NT2/D1 (cell line): ENCODE data around the gene SLC9A8.

Experiments
- YY1 ChIP-seq: IDR thresholded peaks from 2 replicates; pipeline ENCODE4 v1.6.1; 2011; ENCODE audit not compliant: insufficient read length, insufficient read depth
- ZNF274 ChIP-seq: IDR thresholded peaks from 2 replicates; pipeline ENCODE4 v1.6.1; 2011; ENCODE audit warnings: mild to moderate bottlenecking, low read depth, low read length

- TF ChIP-seq YY1: no peak
- no peak for TF ChIP-seq ZNF274
Measured at GRCh38 chr20:49885558-49886332, 73.1 kb downstream of the SLC9A8 start.
